Jurkat, Clone E6-1 (cell line): ENCODE results near the gene REPIN1.

Experiments
- DNase-seq: peaks from one replicate; pipeline ENCODE4 v3.0.0-alpha.2; 2011; ENCODE audit warnings: low read depth, low spot score
- H3K4me3 ChIP-seq: 2 replicates; pipeline ENCODE4 v1.5.1; 2011; ENCODE audit warnings: mild to moderate bottlenecking, low read length, control low read depth, moderate library complexity

REPIN1 gene

GRCh38 chr7:150412016-150412415 lies 43.4 kb downstream of the REPIN1 start:
- no peak for DNase-seq
- no peak overlapping the region for H3K4me3 ChIP-seq

GRCh38 chr7:150412518-150413488 lies 44.2 kb downstream of the REPIN1 start:
- DNase-seq = no peak

GRCh38 chr7:150413640-150414081 lies 45.0 kb downstream of the REPIN1 start:
- DNase-seq = no peak
- H3K4me3 ChIP-seq = no peak overlapping the region

More at GRCh38 chr7:150412518-150413488, 44.2 kb downstream of the REPIN1 start:
- no peak overlapping the region for H3K4me3 ChIP-seq

- no peak for DNase-seq
- no peak overlapping the region for H3K4me3 ChIP-seq
Measured at GRCh38 chr7:150415161-150416153, 46.8 kb downstream of the REPIN1 start.

- no peak overlapping the region for H3K4me3 ChIP-seq
- DNase-seq = no peak
Measured at GRCh38 chr7:150417239-150417638, 48.6 kb downstream of the REPIN1 start.

- H3K4me3 ChIP-seq = no peak overlapping the region
- no peak for DNase-seq
Measured at GRCh38 chr7:150417863-150418262, 49.2 kb downstream of the REPIN1 start.

- H3K4me3 ChIP-seq = no peak overlapping the region
- DNase-seq = no peak
Measured at GRCh38 chr7:150420242-150420641, 51.6 kb downstream of the REPIN1 start.

GRCh38 chr7:150420987-150421674 lies 52.5 kb downstream of the REPIN1 start:
- DNase-seq = peak; percentile 77

GRCh38 chr7:150421831-150422230 lies 53.2 kb downstream of the REPIN1 start:
- no peak overlapping the region for H3K4me3 ChIP-seq
- no peak for DNase-seq

More at GRCh38 chr7:150420987-150421674, 52.5 kb downstream of the REPIN1 start:
- no peak overlapping the region for H3K4me3 ChIP-seq
